Mesothelial cell of epicardium (in vitro differentiated cells): Measurements from ENCODE around the gene COX7A2L. TPM values are rescaled to one million over a fixed set of nuclear protein-coding genes. Genes with fewer than 3 reads are reported as not detected.

Experiments
- DNase-seq, 2 experiments: peaks; one replicate each; pipeline ENCODE4 v3.0.0; 2021; ENCODE audit warnings: low spot score in 2 of 2; ENCODE audit not compliant: unreplicated experiment in 2 of 2
- H3K27ac Mint-ChIP-seq: 2 replicates; pipeline ENCODE4 v1.8.0; 2021; ENCODE audit warnings: mixed read lengths
- H3K27me3 Mint-ChIP-seq: 2 replicates; pipeline ENCODE4 v1.8.0; 2021; ENCODE audit warnings: low read depth, mixed read lengths
- H3K36me3 Mint-ChIP-seq: 2 replicates; pipeline ENCODE4 v1.8.0; 2021; ENCODE audit warnings: mixed read lengths
- H3K4me1 Mint-ChIP-seq: 2 replicates; pipeline ENCODE4 v1.8.0; 2021; ENCODE audit warnings: mixed read lengths
- H3K4me3 Mint-ChIP-seq: 2 replicates; pipeline ENCODE4 v1.8.0; 2021; ENCODE audit warnings: mild to moderate bottlenecking, moderate library complexity, mixed read lengths
- H3K9me3 Mint-ChIP-seq: 2 replicates; pipeline ENCODE4 v1.8.0; 2021; ENCODE audit warnings: mixed read lengths
- total RNA-seq: library from RNA; stranded (reverse); gene quantifications from 3 replicates; pipeline ENCODE4 v1.2.1, GENCODE V29; 2021
- TF ChIP-seq, protein P1 (sequence below): fragments of 200-600 bp; sonication (generic); IDR thresholded peaks from one replicate; pipeline ENCODE4 v1.5.0; 2021; ENCODE audit warnings: antibody characterized with exemption; ENCODE audit not compliant: unreplicated experiment

Gene COX7A2L
- total RNA-seq, 1 donor from 2014 or later, result 82.5 TPM

- H3K36me3 Mint-ChIP-seq, result peaks cover 20% of the 10 kb centered on the region
- DNase-seq, result no peak
- H3K4me3 Mint-ChIP-seq, result no peak overlapping the region
- TF ChIP-seq, protein P1, sequence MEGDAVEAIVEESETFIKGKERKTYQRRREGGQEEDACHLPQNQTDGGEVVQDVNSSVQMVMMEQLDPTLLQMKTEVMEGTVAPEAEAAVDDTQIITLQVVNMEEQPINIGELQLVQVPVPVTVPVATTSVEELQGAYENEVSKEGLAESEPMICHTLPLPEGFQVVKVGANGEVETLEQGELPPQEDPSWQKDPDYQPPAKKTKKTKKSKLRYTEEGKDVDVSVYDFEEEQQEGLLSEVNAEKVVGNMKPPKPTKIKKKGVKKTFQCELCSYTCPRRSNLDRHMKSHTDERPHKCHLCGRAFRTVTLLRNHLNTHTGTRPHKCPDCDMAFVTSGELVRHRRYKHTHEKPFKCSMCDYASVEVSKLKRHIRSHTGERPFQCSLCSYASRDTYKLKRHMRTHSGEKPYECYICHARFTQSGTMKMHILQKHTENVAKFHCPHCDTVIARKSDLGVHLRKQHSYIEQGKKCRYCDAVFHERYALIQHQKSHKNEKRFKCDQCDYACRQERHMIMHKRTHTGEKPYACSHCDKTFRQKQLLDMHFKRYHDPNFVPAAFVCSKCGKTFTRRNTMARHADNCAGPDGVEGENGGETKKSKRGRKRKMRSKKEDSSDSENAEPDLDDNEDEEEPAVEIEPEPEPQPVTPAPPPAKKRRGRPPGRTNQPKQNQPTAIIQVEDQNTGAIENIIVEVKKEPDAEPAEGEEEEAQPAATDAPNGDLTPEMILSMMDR, result no peak
- H3K4me1 Mint-ChIP-seq, result no peaks in the 10 kb centered on the region
- H3K9me3 Mint-ChIP-seq, result no peaks in the 10 kb centered on the region
- no peak overlapping the region for H3K27ac Mint-ChIP-seq
- H3K27me3 Mint-ChIP-seq, result no peaks in the 10 kb centered on the region
These were observed 36.1 kb downstream of the COX7A2L start for GRCh38 chr2:42324949-42325348.

DNA sequence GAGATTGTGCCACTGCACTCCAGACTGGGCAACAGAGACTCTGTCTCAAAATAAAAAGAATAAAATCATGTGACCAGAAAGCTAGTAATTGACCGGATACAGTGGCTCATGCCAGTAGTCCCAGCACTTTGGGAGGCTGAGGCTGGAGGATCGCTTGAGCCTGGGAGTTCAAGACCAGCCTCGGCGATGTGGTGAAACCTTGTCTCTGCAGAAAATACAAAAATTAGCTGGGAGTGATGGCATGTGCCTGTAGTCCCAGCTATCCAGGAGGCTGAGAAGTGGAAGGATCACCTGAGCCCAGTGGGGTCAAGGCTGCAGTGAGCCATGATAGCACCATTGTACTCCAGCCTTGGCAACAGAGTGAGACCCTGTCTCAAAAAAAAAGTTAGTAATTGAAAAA lies 36.8 kb downstream of the COX7A2L start:
- Mint-ChIP-seq H3K27ac (no peak overlapping the region), H3K36me3 (peaks cover 18% of the 10 kb centered on the region), H3K4me3 (no peak overlapping the region), H3K27me3 (no peaks in the 10 kb centered on the region), H3K4me1 (no peaks in the 10 kb centered on the region), H3K9me3 (no peaks in the 10 kb centered on the region)
- no peak for DNase-seq
- TF ChIP-seq, protein P1, result no peak

- no peak for DNase-seq
- peaks cover 14% of the 10 kb centered on the region for H3K36me3 Mint-ChIP-seq
- H3K27me3 Mint-ChIP-seq, result no peaks in the 10 kb centered on the region
- TF ChIP-seq, protein P1, result no peak
- H3K27ac Mint-ChIP-seq, result no peak overlapping the region
- H3K9me3 Mint-ChIP-seq, result no peaks in the 10 kb centered on the region
- no peak overlapping the region for H3K4me3 Mint-ChIP-seq
- H3K4me1 Mint-ChIP-seq, result no peaks in the 10 kb centered on the region
These were observed 39.5 kb downstream of the COX7A2L start for GRCh38 chr2:42321452-42322064.

DNA sequence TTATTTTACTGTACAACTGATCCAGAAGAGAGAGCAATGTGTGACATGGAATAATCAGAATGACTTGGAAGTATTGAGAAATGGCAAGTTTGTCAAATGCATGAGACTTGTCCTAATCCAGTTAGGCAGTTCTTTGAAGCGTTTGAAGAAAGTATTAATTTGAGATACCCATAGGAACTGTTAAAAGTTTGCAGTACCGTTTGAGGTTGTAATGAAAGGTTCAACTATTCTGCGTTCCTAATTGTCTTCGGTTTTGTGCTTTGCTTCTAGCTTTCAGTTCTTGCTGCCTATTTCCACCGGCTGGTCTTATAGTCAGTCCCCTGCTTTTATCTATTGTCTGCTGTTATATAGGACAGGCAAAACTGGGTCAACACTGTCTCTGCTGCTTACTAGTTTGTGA lies 41.8 kb downstream of the COX7A2L start:
- H3K9me3 Mint-ChIP-seq, result no peaks in the 10 kb centered on the region
- TF ChIP-seq, protein P1, result no peak
- no peak overlapping the region for H3K27ac Mint-ChIP-seq
- no peak for DNase-seq
- no peaks in the 10 kb centered on the region for H3K4me1 Mint-ChIP-seq
- peaks cover 21% of the 10 kb centered on the region for H3K36me3 Mint-ChIP-seq
- no peak overlapping the region for H3K4me3 Mint-ChIP-seq
- no peaks in the 10 kb centered on the region for H3K27me3 Mint-ChIP-seq

DNA sequence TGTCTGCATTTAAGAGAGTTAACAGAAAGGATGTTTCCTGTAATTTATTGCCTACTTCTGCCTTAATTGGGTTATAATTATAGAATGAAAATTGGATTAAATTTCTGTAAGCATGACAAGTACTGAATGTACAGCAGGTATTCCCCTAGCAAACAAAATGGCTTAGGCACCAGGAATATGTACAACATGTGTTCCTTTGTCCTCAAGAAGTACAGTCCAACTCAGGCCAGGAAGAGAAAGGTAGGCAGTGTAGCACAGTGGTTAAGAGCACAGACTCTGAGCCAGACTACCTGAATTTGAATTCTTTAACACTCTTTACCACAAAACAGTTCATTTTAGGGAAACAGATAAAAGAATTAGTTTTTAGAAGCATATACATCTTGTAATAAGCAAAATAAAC lies 43.1 kb downstream of the COX7A2L start:
- Mint-ChIP-seq H3K27ac (no peak overlapping the region), H3K4me3 (no peak overlapping the region), H3K36me3 (peaks cover 21% of the 10 kb centered on the region), H3K9me3 (no peaks in the 10 kb centered on the region), H3K27me3 (no peaks in the 10 kb centered on the region), H3K4me1 (no peaks in the 10 kb centered on the region)
- TF ChIP-seq, protein P1, result no peak
- DNase-seq, result no peak

GRCh38 chr2:42317486-42317885 lies 43.5 kb downstream of the COX7A2L start:
- Mint-ChIP-seq H3K36me3 (peaks cover 21% of the 10 kb centered on the region), H3K9me3 (no peaks in the 10 kb centered on the region), H3K4me3 (no peak overlapping the region), H3K4me1 (no peaks in the 10 kb centered on the region), H3K27me3 (no peaks in the 10 kb centered on the region), H3K27ac (no peak overlapping the region)
- no peak for DNase-seq
- TF ChIP-seq, protein P1, result no peak
